Measurements from ENCODE around the gene PLA2G4E. TPM values are rescaled to one million over a fixed set of nuclear protein-coding genes. Genes with fewer than 3 reads are reported as not detected.

Gene PLA2G4E
- total and polyA plus RNA-seq, 7 donors: 0.13 TPM; not detected in 6

DNA sequence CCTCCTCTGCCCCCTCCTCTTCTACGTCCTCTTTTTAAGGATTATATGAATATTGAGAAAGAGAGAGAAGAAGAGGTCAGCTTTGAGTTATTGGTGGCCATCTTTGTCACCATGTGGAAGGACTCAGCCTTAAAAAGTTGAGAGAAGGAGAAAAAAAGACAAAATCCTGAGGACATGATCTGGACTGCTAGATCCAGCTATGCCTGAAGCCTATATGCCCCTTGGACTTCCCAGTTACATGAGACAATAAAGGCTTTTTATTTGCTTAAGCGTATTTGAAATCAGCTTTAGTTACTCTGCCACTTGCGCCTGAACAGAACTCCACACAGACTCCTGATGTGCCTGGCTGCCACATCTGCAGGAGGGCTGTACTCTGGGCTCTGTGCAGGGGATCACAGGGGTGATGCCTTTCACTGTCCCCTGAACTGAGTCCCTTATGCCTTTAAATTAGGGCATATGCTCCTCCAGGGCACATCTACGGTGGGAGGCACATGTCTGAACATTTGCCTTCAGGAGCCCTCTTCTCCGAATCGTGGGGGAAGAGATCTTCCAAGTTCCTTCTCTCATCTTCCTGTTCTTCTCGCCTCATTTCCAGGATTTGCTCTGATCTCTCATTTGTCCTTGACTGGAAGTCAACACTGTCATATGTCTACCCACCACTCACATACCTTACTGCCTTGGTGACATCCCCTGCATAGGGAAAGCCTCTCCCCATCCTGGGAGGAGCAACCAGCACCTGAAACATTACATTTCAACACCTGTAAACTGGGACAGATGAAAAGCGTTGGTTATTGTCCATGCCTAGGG, 14.0 kb upstream of the PLA2G4E start:
- TF ChIP-seq POLR2AphosphoS5 (IDR thresholded peaks at IDR 0.05) (no peak), POLR2A (IDR thresholded peaks at IDR 0.05) (no peak), EP300 (IDR thresholded peaks at IDR 0.05) (no peak)
- TF ChIP-seq, protein P1, sequence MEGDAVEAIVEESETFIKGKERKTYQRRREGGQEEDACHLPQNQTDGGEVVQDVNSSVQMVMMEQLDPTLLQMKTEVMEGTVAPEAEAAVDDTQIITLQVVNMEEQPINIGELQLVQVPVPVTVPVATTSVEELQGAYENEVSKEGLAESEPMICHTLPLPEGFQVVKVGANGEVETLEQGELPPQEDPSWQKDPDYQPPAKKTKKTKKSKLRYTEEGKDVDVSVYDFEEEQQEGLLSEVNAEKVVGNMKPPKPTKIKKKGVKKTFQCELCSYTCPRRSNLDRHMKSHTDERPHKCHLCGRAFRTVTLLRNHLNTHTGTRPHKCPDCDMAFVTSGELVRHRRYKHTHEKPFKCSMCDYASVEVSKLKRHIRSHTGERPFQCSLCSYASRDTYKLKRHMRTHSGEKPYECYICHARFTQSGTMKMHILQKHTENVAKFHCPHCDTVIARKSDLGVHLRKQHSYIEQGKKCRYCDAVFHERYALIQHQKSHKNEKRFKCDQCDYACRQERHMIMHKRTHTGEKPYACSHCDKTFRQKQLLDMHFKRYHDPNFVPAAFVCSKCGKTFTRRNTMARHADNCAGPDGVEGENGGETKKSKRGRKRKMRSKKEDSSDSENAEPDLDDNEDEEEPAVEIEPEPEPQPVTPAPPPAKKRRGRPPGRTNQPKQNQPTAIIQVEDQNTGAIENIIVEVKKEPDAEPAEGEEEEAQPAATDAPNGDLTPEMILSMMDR (IDR thresholded peaks at IDR 0.05): no peak
- 57 to 67% methylated on average over 8 of the region's 8 CpGs for WGBS, 2 donors

DNA sequence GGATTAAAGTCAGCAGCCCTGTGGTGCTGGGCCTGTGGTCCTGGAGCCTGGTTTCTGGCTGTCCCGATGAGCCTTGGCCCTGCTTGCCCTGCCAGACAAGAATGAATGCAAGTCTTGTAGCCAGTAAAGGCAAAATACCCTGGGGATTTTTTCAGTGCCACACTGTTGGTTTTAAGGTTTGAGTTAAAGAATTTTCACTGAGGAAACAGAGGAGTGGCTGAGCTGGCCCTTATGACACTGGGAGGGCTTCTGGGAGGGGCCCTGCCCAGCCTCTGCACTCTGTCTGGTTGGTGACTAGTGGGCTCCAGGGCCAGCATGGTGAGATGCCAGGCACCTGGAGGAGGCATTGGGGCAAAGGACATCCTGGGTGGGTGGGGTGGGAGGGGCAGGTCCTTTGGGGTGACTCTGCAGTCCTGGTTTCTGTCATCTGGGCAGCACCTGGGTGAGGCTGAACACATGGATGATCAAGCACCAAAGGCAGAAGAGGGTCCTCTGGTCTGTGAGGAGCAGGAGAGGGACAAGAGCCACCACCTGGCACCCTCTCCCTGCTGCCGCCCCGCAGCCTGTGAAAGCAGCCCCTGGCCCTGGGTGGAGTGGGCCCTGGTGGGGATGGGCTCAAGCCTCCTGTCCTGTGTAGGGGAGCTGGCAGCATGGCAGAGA, 12.5 kb upstream of the PLA2G4E start:
- intact Hi-C loops (cut with DNase I): no loop called here
- no peak for DNase-seq
- Histone ChIP-seq H3K27ac (no peak overlapping the region), H3K4me1 (no peaks in the 10 kb centered on the region), H3K36me3 (no peaks in the 10 kb centered on the region), H3K4me3 (no peak overlapping the region), H3K9me3 (no peaks in the 10 kb centered on the region), H3K27me3 (no peaks in the 10 kb centered on the region)
- TF ChIP-seq, protein P1 (IDR thresholded peaks at IDR 0.05): no peak
- TF ChIP-seq POLR2AphosphoS5 (IDR thresholded peaks at IDR 0.05) (no peak), POLR2A (IDR thresholded peaks at IDR 0.05) (no peak), EP300 (IDR thresholded peaks at IDR 0.05) (no peak)
- 73 to 88% methylated on average over 3 of the region's 3 CpGs for WGBS, 2 donors

More for the DNA sequence above, 14.0 kb upstream of the PLA2G4E start:
- Histone ChIP-seq H3K36me3 (no peaks in the 10 kb centered on the region), H3K4me1 (no peaks in the 10 kb centered on the region), H3K27me3 (no peaks in the 10 kb centered on the region), H3K27ac (no peak overlapping the region), H3K9me3 (no peaks in the 10 kb centered on the region), H3K4me3 (no peak overlapping the region)
- intact Hi-C loops (cut with DNase I): no loop called here
- DNase-seq: no peak

DNA sequence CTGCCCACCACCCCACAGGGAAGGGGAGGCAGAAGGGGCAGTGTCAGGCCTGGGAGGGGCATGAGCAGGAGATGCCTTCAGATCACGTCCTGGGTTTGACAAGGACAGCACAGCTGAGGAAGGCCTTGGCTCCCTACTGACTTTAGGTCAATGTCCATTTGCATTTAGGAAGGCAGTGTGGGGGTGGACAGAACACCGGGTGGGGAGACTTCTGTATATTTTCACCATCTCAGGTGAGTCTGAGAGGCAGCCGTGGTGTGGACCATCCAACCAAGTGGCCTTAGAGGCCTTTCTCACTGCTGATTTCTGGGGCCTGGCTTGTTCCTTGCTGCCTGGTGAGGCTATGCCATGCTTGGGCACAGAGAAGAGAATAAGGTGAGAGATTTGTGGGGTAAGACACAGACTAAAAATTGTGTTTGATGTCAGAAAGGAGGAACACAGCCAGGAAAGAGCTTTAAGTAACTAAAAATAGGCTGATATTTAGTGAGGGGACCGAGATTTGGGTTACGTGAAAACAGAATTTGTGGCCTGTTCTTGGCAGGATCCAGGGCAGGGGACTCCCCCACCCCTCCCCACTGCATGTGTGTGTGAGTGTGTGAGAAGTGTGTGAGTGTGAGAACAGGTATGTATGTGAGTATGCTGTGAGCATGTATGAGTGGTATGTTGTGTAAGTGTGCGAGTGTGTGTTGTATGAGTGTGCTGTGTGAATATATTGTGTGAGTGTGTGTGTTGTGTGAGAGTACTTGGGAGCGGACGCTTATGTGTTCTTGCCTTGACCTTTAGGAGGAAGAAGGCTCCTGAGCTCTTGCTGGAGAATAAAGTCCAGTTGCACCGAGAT, 11.8 kb upstream of the PLA2G4E start:
- Histone ChIP-seq H3K4me1 (no peaks in the 10 kb centered on the region), H3K27ac (no peak overlapping the region), H3K9me3 (no peaks in the 10 kb centered on the region), H3K4me3 (no peak overlapping the region), H3K36me3 (no peaks in the 10 kb centered on the region), H3K27me3 (no peaks in the 10 kb centered on the region)
- DNase-seq: no peak
- WGBS, 2 donors: 75 to 80% methylated on average over 9 of the region's 9 CpGs
- intact Hi-C loops (cut with DNase I): no loop called here
- no peak for TF ChIP-seq POLR2A (IDR thresholded peaks at IDR 0.05)
- TF ChIP-seq, protein P1 (IDR thresholded peaks at IDR 0.05): no peak
- no peak for TF ChIP-seq POLR2AphosphoS5 (IDR thresholded peaks at IDR 0.05)
- no peak for TF ChIP-seq EP300 (IDR thresholded peaks at IDR 0.05)

DNA sequence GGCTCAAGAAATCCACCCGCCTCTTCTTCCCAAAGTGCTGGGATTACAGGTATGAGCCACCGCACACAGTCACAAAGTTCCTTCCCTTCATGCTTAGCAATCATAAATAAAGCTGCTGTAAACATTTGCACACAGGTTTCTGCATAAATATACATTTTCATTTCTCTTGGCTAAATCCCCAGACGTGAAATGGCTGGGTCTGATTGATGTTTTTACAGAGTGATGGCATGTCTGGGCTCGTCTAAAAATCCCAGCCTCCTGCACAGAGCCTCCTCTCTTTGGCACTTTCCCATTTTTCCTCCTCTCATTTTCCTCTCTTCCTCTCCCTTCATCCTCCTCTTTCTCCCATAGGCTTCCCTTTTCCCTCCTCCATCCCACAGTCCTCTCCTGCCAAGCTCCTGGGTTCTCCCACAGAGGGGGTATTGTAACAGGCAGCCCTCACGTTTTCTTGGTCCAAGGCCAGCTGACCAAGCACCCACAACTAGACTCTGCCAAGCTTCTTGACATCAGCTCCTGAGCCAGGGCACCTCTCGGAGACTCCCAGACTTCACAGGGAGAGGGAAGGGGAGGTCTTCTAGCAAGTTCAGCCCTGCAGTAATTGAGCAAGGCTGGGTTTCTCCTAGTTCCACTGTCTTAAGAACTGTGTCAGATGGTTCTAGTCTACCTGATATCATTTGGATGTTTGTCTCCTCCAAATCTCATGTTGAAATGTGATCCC, 10.5 kb upstream of the PLA2G4E start:
- TF ChIP-seq, protein P1 (IDR thresholded peaks at IDR 0.05): no peak
- TF ChIP-seq POLR2AphosphoS5 (IDR thresholded peaks at IDR 0.05): no peak
- no peak for TF ChIP-seq POLR2A (IDR thresholded peaks at IDR 0.05)
- no peak for TF ChIP-seq EP300 (IDR thresholded peaks at IDR 0.05)
- no peak for DNase-seq
- Histone ChIP-seq H3K4me3 (no peak overlapping the region), H3K27me3 (no peaks in the 10 kb centered on the region), H3K4me1 (no peaks in the 10 kb centered on the region), H3K9me3 (no peaks in the 10 kb centered on the region), H3K36me3 (no peaks in the 10 kb centered on the region), H3K27ac (no peak overlapping the region)
- intact Hi-C loops (cut with DNase I): no loop called here
- 71 to 75% methylated on average over 6 of the region's 6 CpGs for WGBS, 2 donors
